ENCODE measurements around the gene PLEKHG4B.

Gene PLEKHG4B

DNA sequence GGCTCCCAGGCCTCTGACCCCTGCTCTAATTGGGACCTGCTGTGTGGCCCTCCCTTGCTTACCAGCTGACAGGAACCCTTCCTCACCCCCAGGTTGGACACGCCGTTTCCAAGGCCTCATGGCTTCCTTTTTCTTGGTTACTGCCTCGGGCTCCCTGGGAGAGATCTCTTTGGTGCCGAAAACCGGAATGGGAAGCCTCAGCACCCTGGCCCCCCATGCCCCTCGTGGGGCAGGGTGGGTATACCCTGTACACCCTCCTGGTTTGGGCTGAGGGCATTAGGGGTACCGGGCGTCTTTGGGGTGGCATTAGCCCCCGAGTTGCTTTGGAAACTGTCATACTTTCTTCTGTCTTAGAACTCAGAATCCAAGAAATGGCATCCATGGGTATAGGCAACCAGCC, 89.2 kb downstream of the PLEKHG4B start:
- TF ChIP-seq, protein P1, sequence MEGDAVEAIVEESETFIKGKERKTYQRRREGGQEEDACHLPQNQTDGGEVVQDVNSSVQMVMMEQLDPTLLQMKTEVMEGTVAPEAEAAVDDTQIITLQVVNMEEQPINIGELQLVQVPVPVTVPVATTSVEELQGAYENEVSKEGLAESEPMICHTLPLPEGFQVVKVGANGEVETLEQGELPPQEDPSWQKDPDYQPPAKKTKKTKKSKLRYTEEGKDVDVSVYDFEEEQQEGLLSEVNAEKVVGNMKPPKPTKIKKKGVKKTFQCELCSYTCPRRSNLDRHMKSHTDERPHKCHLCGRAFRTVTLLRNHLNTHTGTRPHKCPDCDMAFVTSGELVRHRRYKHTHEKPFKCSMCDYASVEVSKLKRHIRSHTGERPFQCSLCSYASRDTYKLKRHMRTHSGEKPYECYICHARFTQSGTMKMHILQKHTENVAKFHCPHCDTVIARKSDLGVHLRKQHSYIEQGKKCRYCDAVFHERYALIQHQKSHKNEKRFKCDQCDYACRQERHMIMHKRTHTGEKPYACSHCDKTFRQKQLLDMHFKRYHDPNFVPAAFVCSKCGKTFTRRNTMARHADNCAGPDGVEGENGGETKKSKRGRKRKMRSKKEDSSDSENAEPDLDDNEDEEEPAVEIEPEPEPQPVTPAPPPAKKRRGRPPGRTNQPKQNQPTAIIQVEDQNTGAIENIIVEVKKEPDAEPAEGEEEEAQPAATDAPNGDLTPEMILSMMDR (IDR thresholded peaks at IDR 0.05; ENCODE audit: unreplicated experiment in 3 of 3) = no peak
- Mint-ChIP-seq H3K27ac (no peak overlapping the region), H3K9me3 (peaks cover 2% of the 10 kb centered on the region)

DNA sequence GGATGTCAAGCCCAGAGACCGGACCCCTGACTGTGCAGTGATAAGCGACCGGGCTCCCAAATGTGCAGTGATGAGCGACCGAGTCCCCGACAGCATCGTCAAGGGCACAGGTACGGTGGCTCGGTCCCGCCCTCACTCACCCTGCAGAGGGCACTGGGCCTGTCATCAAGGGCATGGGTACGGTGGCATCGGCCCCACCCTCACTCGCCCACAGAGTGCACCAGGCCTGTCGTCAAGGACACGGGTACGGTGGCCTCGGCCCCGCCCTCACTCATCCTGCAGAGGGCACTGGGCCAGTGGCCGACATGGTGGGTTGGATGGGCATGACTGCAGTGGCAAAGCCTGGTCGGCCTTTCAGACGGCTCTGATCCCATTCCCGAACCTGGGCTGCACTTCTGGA, 89.6 kb downstream of the PLEKHG4B start:
- no peak overlapping the region for H3K27ac Mint-ChIP-seq
- TF ChIP-seq, protein P1 (IDR thresholded peaks at IDR 0.05; ENCODE audit: unreplicated experiment in 3 of 3) = no peak
- no peak overlapping the region for H3K4me3 Mint-ChIP-seq
- peaks cover 7% of the 10 kb centered on the region for H3K36me3 Mint-ChIP-seq (ENCODE audit: low read depth)
- peaks cover 46% of the 10 kb centered on the region for H3K4me1 Mint-ChIP-seq
- H3K27me3 Mint-ChIP-seq (ENCODE audit: low read depth) = peaks cover 6% of the 10 kb centered on the region
- peaks cover 2% of the 10 kb centered on the region for H3K9me3 Mint-ChIP-seq

More for the DNA sequence above, 89.2 kb downstream of the PLEKHG4B start:
- H3K27me3 Mint-ChIP-seq (ENCODE audit: low read depth) = peaks cover 6% of the 10 kb centered on the region
- no peak overlapping the region for H3K4me3 Mint-ChIP-seq
- H3K4me1 Mint-ChIP-seq = peaks cover 46% of the 10 kb centered on the region
- peaks cover 7% of the 10 kb centered on the region for H3K36me3 Mint-ChIP-seq (ENCODE audit: low read depth)

DNA sequence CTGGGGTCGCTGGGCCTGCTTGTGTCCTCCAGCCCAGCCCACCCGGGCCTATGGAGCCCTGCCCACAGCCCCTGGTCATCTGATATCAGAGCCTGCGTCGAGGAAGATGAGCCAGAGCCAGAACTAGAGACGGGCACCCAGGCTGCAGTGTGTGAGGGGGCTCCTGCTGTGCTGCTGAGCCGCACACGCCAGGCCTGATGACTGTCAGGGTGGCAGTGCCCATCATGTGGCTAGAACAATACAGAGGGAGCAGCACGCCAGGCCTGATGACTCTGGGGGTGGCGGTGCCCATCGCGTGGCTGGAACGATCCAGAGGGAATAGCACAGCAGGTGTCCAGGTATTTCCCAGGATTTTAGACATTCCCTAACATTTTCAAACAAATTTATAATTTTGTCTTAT, 90.2 kb downstream of the PLEKHG4B start:
- Mint-ChIP-seq H3K4me1 (peaks cover 44% of the 10 kb centered on the region), H3K27ac (no peak overlapping the region), H3K36me3 (ENCODE audit: low read depth) (peaks cover 7% of the 10 kb centered on the region), H3K4me3 (no peak overlapping the region), H3K9me3 (peaks cover 2% of the 10 kb centered on the region), H3K27me3 (ENCODE audit: low read depth) (peaks cover 6% of the 10 kb centered on the region)
- TF ChIP-seq, protein P1 (IDR thresholded peaks at IDR 0.05; ENCODE audit: unreplicated experiment in 3 of 3) = no peak

DNA sequence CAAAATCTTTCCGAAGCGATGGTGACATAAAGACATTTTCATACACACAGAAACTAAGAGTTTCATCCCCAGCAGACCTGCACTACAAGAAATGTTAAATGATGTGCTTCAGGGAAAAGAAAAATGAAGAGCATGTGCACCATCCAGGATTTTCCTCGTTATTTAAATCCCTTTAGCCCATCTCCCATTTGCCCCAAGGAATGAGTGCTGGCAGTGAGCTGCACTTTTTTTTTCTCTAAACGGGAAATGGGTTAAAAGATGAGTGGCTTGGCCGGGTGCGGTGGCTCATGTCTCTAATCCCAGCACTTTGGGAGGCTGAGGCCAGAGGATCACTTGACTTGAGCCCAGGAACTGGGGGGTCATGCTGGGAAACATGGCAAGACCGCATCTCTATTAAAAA, 92.5 kb downstream of the PLEKHG4B start:
- TF ChIP-seq, protein P1 (IDR thresholded peaks at IDR 0.05; ENCODE audit: unreplicated experiment in 3 of 3) = no peak
- Mint-ChIP-seq H3K36me3 (ENCODE audit: low read depth) (peaks cover 7% of the 10 kb centered on the region), H3K27me3 (ENCODE audit: low read depth) (peaks cover 10% of the 10 kb centered on the region), H3K27ac (no peak overlapping the region), H3K4me1 (peaks cover 42% of the 10 kb centered on the region), H3K4me3 (no peak overlapping the region), H3K9me3 (no peaks in the 10 kb centered on the region)

DNA sequence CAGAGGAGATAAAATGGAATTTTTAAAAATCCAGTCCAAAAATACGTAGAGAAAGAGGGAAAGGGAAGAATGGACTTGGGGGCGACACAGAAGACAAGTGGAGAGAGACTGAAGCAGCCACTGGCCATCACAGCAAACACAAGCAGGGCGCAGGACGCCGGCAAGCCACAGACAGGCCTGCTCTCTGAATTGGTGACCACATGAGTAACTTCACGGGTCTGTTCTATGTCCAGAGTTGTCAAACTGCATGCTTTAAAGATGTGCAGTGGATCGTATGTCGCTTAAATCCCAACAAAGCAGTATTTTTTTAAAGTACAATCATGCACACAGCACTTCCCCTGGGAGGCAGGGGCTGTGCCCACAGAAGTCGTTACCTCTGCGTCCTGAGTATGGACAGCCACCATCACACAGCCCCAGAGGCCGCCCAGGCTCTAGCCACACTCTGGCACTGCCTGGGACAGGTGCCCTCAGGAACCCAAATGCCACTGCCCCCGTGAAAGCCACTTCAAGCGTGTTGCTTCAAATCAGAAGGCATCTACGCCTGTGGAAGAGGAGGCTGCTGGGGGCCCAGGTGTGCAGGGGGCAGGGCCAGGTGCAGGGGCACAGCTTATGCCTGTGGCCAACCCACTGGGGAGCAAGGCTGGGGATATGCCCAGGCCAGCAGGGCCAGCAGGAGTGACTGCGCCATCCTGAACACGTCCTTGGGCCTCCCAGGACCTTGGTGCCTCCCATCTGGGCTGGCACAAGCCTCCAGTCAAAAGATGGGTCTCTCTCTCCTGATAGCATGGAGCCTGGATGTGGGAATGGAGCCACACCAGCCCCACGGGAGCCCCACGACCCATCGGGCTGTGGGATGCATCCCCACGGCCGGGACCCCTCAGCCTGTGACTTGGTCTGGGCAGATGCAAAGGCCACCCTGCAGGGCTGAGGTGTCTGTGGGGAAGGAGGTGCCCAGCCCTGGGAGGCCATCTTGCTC, 93.4 kb downstream of the PLEKHG4B start:
- H3K4me1 Mint-ChIP-seq = peaks cover 39% of the 10 kb centered on the region
- TF ChIP-seq, protein P1 (IDR thresholded peaks at IDR 0.05; ENCODE audit: unreplicated experiment in 3 of 3) = no peak

More for the DNA sequence above, 93.4 kb downstream of the PLEKHG4B start:
- H3K27ac Mint-ChIP-seq = no peak overlapping the region
- H3K36me3 Mint-ChIP-seq (ENCODE audit: low read depth) = peaks cover 7% of the 10 kb centered on the region
- H3K9me3 Mint-ChIP-seq = no peaks in the 10 kb centered on the region
- H3K4me3 Mint-ChIP-seq = peak overlapping the region in 1 of 3 experiments; percentile 12
- H3K27me3 Mint-ChIP-seq (ENCODE audit: low read depth) = peaks cover 10% of the 10 kb centered on the region
